Kidney capillary endothelial cell (primary cell): ENCODE measurements around the gene SEPTIN14.
"Not testable (repeated sequence)": the region's sequence is repeated elsewhere in the genome, so short reads cannot be mapped to it uniquely, and the experiment has no call there.

Experiments used
- DNase-seq: peaks from one replicate; pipeline ENCODE4 v3.0.0-alpha.2; 2018; ENCODE audit warnings: low spot score

Gene SEPTIN14

DNA sequence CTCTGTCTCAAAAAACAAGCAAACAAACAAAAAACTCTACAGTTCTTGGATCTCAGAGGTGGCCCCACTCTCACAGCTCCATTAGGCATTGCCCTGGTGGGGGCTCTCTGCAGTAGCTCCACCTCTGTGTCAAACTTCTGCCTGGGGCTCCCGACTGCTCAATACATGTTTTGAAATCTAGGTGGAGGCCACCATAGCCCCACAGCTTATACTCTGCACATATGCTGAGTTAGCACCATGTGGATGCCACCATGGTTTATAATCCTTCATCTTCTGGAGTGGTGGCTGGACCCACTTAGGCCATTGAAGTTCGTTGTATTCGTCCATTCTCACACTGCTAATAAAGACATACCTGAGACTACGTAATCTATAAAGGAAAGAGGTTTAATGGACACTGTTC lies 78.4 kb downstream of the SEPTIN14 start:
- DNase-seq = no peak

DNA sequence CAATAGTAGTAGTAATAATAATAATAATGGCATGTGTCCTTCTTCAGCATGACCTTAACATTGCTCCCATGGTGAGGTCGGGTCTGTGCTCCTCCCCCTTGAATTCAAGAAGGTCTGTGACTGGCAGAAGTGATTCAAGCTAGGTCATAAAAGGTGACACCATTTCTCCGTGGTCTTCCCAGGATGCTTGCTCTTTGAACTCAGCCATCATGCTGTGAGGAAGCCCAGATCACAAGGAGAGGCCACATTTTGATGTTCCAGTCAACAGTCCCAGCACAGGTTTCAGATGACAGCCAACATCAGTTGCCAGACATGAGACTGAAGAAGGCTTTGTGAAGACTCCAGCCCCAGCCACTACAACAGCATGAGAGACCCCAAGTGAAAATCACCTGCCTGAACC lies 83.9 kb downstream of the SEPTIN14 start:
- no peak for DNase-seq

DNA sequence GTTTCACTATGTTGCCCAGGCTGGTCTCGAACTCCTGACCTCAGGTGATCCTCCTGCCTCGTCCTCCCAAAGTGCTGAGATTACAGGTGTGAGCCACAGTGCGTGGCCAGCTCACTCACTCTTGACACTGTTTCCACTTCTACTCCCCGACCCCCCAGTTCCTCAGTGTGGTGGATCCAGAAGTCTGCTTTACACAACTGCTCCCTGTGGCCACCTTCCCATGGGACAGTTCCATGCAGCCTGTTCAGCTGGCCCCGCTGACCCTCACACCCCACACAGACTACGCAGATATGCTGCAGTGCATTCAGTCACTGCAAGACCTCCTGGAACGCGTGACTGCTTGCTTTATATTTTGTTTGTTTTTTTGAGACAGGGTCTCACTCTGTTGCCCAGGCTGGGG lies 86.4 kb downstream of the SEPTIN14 start:
- no peak for DNase-seq

DNA sequence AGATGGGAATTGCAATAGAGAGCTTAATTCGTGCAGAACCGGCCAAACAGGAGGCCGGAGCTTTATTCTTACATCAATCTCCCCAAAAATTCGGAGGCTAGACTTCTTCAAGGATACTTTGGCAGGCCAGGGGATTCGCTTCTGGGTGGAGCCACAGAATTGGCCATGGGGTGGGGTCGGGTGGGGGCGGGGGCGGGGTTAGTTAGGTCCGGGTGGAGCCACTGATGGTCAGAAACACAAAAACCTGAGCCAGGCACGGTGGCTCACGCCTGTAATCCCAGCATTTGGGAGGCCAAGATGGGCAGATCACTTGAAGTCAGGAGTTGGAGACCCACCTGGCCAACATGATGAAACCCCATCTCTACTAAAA lies 87.5 kb downstream of the SEPTIN14 start:
- no peak for DNase-seq

DNA sequence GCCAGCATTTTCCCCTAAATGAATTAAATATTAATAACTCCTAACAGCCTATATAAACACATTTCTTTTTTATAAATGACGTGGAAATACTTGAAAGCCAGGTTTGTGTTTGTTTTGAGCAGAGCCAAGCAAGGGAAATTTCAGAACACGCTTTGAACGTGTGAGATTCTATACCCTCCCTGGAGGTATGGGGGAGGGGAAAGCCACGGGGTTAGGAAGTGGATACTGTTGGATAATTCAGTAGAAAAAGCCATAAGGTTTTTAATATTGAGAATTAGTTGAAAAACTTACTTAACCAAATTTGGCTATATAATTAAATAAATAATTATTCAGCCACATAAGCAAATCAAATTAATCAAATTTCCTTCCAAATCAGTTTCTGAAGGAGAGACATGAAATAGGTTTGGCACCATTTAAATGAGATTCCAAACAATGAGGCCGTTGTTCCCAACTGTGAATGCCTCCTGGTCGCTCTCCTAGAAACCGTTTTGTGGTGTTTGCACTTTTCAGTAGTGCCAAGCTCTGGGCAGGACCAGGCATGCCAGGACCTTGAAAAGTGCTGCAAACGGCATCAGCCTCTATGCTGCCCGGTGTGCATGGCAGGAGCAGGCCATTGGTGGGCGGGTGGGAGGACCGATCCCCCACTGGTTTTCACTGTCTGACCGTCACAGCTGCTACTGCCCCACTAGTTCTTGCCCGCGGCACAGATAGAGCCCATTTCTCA lies 88.1 kb downstream of the SEPTIN14 start:
- no peak for DNase-seq

DNA sequence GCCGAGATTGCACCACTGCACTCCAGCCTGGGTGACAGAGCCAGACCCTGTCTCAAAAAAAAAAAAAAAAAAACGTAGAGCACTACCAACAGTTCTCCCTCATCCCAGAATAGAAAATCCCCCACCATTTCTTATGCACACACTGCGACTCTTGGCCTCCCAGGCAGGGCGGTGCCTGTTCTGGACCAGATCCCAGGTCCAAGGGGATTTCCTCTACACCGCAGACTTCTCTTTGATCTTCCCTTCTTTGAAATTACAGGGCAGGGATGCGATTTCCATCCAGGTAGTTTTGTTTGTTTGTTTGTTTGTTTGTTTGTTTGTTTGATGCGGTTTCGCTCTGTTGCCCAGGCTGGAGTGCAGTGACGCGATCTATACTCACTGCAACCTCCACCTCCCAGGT lies 91.8 kb downstream of the SEPTIN14 start:
- no peak for DNase-seq

DNA sequence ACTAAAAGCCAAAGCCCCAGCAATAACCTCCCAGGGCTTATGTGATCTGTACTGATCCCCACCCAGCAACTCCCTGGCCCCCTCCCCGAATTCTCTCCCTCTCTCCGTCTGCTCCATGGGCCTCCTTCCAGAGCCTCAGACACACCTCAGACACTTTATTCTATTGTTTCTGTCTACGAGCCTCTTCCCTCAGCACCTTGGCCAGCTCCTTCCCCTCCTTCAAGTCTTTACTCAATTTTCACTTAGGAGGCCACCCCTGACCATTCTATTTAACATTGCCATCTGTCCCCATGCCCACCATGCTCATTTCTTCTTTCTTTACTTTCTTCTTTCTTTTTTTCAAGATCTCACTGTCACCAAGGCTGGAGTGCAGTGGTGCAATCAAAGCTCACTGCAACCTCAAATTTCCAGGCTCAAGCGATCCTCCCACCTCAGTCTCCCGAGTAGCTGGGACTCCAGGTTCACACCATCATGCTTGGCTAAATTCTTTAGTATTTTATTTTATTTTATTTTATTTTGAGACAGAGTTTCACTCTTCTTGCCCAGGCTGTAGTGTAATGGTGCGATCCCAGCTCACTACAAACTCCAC lies 109.2 kb downstream of the SEPTIN14 start:
- not testable (repeated sequence) for DNase-seq

DNA sequence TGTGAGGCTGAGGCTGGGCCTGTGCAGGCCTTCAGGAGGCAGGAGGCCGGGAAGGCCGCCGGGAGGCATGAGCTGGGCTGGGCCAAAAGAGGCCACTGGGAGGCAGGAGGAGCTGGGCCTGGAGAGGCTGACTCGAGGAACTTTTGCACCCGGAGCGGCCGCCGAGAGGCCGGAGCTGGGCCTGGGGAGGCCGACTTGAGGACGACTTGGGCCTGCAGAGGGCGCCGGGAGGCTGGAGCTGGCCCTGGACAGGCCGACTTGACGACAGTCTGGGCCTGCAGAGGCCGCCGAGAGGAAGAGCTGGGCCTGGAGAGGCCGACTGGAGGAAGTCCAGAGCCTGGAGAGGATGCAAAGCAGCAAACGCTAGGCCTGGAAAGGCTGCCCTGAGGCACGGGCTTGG lies 117.8 kb downstream of the SEPTIN14 start:
- not testable (repeated sequence) for DNase-seq
